Panc1 (cell line): ENCODE measurements around the gene PSMD13. TPM values are rescaled to one million over a fixed set of nuclear protein-coding genes. Genes with fewer than 3 reads are reported as not detected.

Experiments
- ATAC-seq: fragments of 200-7000 bp; cut with Tn5 transposase; 2 replicates; pipeline ENCODE4 v1.9.1; 2020; ENCODE audit warnings: mild to moderate bottlenecking, moderate library complexity
- BruUV-seq: library from RNA; stranded (reverse); fragments of 400-500 nt; replicated peaks from 2 replicates; lab custom pipeline; 2021; lab: Mats Ljungman, UMichigan
- CTCF ChIA-PET: fragments of 300-600 bp; sonication (Branson Sonifier 250); formaldehyde crosslinking; loops from one replicate; lab custom pipeline; 2022; ENCODE audit warnings: antibody characterized with exemption; lab: Charles Lee
- POLR2A ChIA-PET: fragments of 300-600 bp; sonication (Branson Sonifier 250); formaldehyde crosslinking; loops from one replicate; lab custom pipeline; 2022; ENCODE audit warnings: antibody characterized with exemption; lab: Charles Lee
- DNase-seq: peaks from one replicate; pipeline ENCODE4 v3.0.0-alpha.2; 2010; ENCODE audit warnings: low read depth, low spot score
- H3K27ac ChIP-seq: 2 replicates; pipeline ENCODE4 v1.5.1; 2011; ENCODE audit warnings: mild to moderate bottlenecking, low read length, inconsistent platforms
- H3K27me3 ChIP-seq: fragments of 200-500 bp; sonication (Bioruptor generic); 2 replicates; pipeline ENCODE4 v1.6.0; 2014; ENCODE audit warnings: low read length, inconsistent platforms; ENCODE audit not compliant: control insufficient read depth, insufficient read depth
- H3K36me3 ChIP-seq: fragments of 200-500 bp; sonication (Bioruptor generic); 2 replicates; pipeline ENCODE4 v1.5.1; 2014; ENCODE audit warnings: inconsistent platforms, mild to moderate bottlenecking, low read length, moderate library complexity; ENCODE audit not compliant: control insufficient read depth, insufficient read depth
- H3K4me1 ChIP-seq: 2 replicates; pipeline ENCODE4 v1.5.1; 2011; ENCODE audit warnings: inconsistent platforms, mild to moderate bottlenecking, low read length, moderate library complexity; ENCODE audit not compliant: control insufficient read depth, insufficient read depth
- H3K4me3 ChIP-seq, 2 experiments: 2 replicates each; pipeline ENCODE4 v1.5.1; 2011 to 2012; ENCODE audit warnings: low read depth in 2 of 2, low read length in 2 of 2, mild to moderate bottlenecking in 2 of 2, inconsistent platforms in 1 of 2, moderate library complexity in 1 of 2
- H3K9me3 ChIP-seq: fragments of 200-500 bp; sonication (Bioruptor generic); 2 replicates; pipeline ENCODE4 v1.5.1; 2014; ENCODE audit warnings: low read depth, mild to moderate bottlenecking, inconsistent platforms, low read length, moderate library complexity; ENCODE audit not compliant: control insufficient read depth, insufficient read depth
- CTCF ChIP-seq: fragments of 450-650 bp; IDR thresholded peaks from 2 replicates; pipeline ENCODE4 v1.5.1; 2017; ENCODE audit warnings: mild to moderate bottlenecking
- POLR2AphosphoS5 ChIP-seq: IDR thresholded peaks from 2 replicates; pipeline ENCODE4 v1.6.1; 2012; ENCODE audit warnings: mild to moderate bottlenecking, low read depth, low read length, moderate library complexity
- REST ChIP-seq, 2 experiments: IDR thresholded peaks; 2 replicates each; pipeline ENCODE4 v1.6.1; 2011 to 2012; ENCODE audit warnings: low read depth in 2 of 2, control low read depth in 1 of 2, low read length in 1 of 2, mild to moderate bottlenecking in 1 of 2, moderate library complexity in 1 of 2; ENCODE audit not compliant: insufficient read depth in 1 of 2
- SIN3A ChIP-seq: IDR thresholded peaks from 2 replicates; pipeline ENCODE4 v1.6.1; 2012; ENCODE audit warnings: low read depth, mild to moderate bottlenecking, low read length, moderate library complexity, borderline replicate concordance; ENCODE audit not compliant: insufficient read depth
- TCF7L2 ChIP-seq: IDR thresholded peaks from 2 replicates; pipeline ENCODE4 v1.6.1; 2011; ENCODE audit warnings: mild to moderate bottlenecking, low read depth, low read length, inconsistent platforms
- in situ Hi-C: cut with HindIII; loops from 2 replicates; pipeline ENCODE4 v1.10.0; 2016; ENCODE audit warnings: low sequenced_read_pairs, low pct_unique_long_range_greater_than_20kb
- intact Hi-C: fragments of 100-400 bp; cut with micrococcal nuclease; formaldehyde crosslinking; loops from one replicate; pipeline ENCODE4 v1.10.0; 2022; ENCODE audit not compliant: unreplicated experiment
- total RNA-seq: library from RNA; stranded (reverse); gene quantifications from one replicate; pipeline ENCODE4 v1.2.1, GENCODE V29; 2021; ENCODE audit not compliant: unreplicated experiment

PSMD13 gene
- total RNA-seq, 1 experiment from 2014 or later = 271 TPM

GRCh38 chr11:289398-289711, 52.6 kb downstream of the PSMD13 start:
- no TSS peak for BruUV-seq
- H3K27ac ChIP-seq = peak overlapping the region; percentile 86
- in situ Hi-C loops = no loop called here
- ATAC-seq (no peak; the same call in 1 of the 2 replicates), DNase-seq (no peak)
- peaks cover 29% of the 10 kb centered on the region for H3K4me1 ChIP-seq
- no peak for TF ChIP-seq CTCF
- no peak for TF ChIP-seq POLR2AphosphoS5
- no peak for TF ChIP-seq SIN3A
- no peak for TF ChIP-seq REST (IDR thresholded peaks at IDR 0.05; ENCODE audit: insufficient read depth in 1 of 2, low read depth in 2 of 2, low read length in 1 of 2)
- TF ChIP-seq TCF7L2 = no peak
- peak overlapping the region; percentile 38 to 56 for H3K4me3 ChIP-seq
- intact Hi-C loops = no loop called here
- CTCF ChIA-PET = interaction anchor here (0.5 to 0.6 kb wide), 2 partner anchors 73 to 118 kb away, joined by 3 read pairs; no protein-coding TSS in a partner anchor
- POLR2A ChIA-PET = interaction anchor here (0.7 to 1.1 kb wide), 2 partner anchors 9 to 19 kb away, joined by 3 to 7 read pairs; no protein-coding TSS in a partner anchor
- no peaks in the 10 kb centered on the region for H3K27me3 ChIP-seq
- no peaks in the 10 kb centered on the region for H3K36me3 ChIP-seq
- H3K9me3 ChIP-seq = no peaks in the 10 kb centered on the region

GRCh38 chr11:289712-290620, 53.2 kb downstream of the PSMD13 start:
- intact Hi-C loops = no loop called here
- ATAC-seq (no peak), DNase-seq (no peak)
- Histone ChIP-seq H3K4me1 (peaks cover 29% of the 10 kb centered on the region), H3K36me3 (no peaks in the 10 kb centered on the region), H3K27ac (peak overlapping the region; percentile 86), H3K9me3 (no peaks in the 10 kb centered on the region), H3K4me3 (peak overlapping the region; percentile 38 to 56), H3K27me3 (no peaks in the 10 kb centered on the region)
- ChIA-PET CTCF (interaction anchor here (0.6 kb wide), 1 partner anchor 73 kb away, joined by 3 read pairs; no protein-coding TSS in a partner anchor), POLR2A (interaction anchor here (0.7 to 1.1 kb wide), 2 partner anchors 10 to 19 kb away, joined by 3 to 7 read pairs; no protein-coding TSS in a partner anchor)
- in situ Hi-C loops = no loop called here
- TF ChIP-seq SIN3A (no peak), CTCF (no peak), REST (IDR thresholded peaks at IDR 0.05; ENCODE audit: insufficient read depth in 1 of 2, low read depth in 2 of 2, low read length in 1 of 2) (no peak), TCF7L2 (no peak), POLR2AphosphoS5 (no peak)
- BruUV-seq = TSS peak; percentile 85
